Measurements from ENCODE around the gene CDK5RAP2.

- no peak for TF ChIP-seq POLR2A (IDR thresholded peaks at IDR 0.05)
- TF ChIP-seq CTCF (IDR thresholded peaks at IDR 0.05), result no peak
- no peak for TF ChIP-seq POLR2AphosphoS5 (IDR thresholded peaks at IDR 0.05; ENCODE audit: insufficient read depth in 1 of 2, low read depth in 1 of 2)
Measured at GRCh38 chr9:120360046-120360445, 219.9 kb downstream of the CDK5RAP2 start.

Data from vagina (tissue), 2 donors.